GM15510 (cell line): ENCODE data around the gene NUP210.

Experiments
- POLR2A ChIP-seq: IDR thresholded peaks from 3 replicates; pipeline ENCODE4 v1.6.1; 2011; ENCODE audit warnings: borderline replicate concordance; ENCODE audit not compliant: insufficient read length; ENCODE audit errors: extremely low read depth

Gene NUP210

GRCh38 chr3:13276438-13277195 is 143.5 kb downstream of the NUP210 start:
- no peak for TF ChIP-seq POLR2A

- no peak for TF ChIP-seq POLR2A
Observed at GRCh38 chr3:13275376-13276005, 144.6 kb downstream of the NUP210 start.

DNA sequence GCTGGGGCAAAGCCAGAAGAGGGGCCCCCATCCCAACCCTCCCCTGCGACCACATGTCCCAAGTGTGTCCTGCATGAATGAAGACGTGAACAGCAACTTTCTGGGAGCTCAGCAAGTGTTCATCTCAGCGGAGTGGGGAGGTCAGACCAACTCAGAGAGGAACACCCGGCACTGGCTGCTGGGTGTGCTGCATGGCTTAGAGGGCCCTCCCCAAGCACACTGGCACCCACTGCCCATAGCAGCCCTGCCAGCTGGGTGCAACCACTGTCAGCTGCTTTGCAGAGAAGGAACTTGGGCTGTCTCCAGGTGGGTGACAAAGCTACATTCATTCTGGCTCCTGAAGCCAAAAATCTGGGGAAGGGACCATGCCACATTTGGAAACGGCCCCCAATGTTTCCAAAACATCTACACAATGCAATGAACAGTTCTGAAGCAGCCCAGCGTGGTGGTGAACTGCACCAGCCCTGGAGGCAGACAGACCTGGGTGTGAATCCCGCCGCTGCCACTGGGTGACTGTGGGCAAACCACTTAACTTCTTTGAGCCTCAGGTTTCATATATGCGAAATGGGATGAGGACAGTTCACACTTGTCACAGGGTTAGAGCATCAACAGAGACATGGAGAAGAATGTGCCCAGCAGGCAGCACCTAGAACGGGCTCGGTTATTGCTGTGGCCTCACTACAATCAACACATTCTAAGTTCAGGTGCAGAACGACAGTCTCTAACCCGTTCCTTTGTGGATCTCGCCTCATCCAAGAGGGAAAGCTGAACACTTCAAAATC is 145.4 kb downstream of the NUP210 start:
- no peak for TF ChIP-seq POLR2A

GRCh38 chr3:13274125-13274524 is 146.0 kb downstream of the NUP210 start:
- TF ChIP-seq POLR2A: no peak

GRCh38 chr3:13273604-13274105 is 146.5 kb downstream of the NUP210 start:
- TF ChIP-seq POLR2A: no peak

- no peak for TF ChIP-seq POLR2A
Observed at GRCh38 chr3:13272831-13273603, 147.1 kb downstream of the NUP210 start.

DNA sequence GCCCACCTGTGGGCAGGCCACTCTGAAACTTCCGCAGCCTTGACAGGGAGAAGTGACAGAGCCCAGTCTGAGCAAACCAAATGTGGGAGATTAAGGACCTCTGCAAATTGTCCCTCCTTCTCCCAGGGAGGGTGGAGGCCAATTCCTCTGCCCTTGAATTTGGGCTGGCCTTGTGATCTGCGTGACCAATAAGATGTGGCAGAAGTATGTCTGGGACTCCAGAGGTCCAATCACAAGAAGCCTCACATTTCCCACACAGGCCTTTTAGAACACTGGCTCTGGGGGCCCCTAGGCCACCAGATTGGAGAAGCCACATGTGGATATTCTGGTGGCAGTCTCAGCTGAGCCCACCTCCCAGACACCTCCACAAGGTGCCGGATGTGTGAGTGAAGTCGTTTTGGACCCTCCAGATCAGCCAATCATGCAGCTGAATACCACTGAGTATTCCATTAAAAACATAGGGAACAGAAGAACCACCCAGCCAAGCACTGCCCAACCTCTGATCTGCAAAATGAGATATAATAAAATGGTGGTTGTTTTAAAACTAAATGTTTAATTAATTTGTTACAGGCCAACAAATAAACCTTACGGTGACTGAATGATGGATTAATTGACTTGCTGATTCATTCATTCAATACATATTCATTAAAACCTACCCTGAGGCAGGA is 150.3 kb downstream of the NUP210 start:
- TF ChIP-seq POLR2A: no peak

DNA sequence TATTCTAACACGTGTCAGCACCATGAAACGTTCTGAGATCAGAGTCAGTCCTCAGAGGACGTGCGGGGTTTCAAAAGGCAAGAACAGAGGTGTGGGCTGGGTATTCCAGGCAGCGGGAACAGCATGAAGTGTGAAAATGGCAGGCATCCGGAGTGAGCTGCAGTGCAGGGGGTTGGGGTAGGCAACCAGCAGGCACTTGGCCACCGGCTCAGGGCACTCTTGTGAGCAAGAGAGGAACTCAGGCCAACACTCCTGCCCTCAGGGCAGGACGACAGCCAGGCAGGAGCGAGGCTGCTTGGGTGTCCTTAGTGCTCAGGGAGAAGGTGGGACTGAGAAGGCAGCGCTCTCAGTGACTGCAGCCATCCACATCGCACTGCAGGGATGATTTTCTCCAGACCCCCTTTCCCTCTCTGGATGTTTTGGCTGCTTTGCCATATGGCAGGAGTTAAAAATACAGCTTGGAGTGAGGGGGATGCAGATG is 151.1 kb downstream of the NUP210 start:
- TF ChIP-seq POLR2A: no peak

GRCh38 chr3:13268120-13268519 is 152.0 kb downstream of the NUP210 start:
- no peak for TF ChIP-seq POLR2A

GRCh38 chr3:13266651-13267362 is 153.3 kb downstream of the NUP210 start:
- TF ChIP-seq POLR2A: no peak
